OCI-LY7 (cell line): ENCODE data around the gene PARN. TPM values are rescaled to one million over a fixed set of nuclear protein-coding genes. Genes with fewer than 3 reads are reported as not detected.

Experiments used
- BruUV-seq: library from RNA; stranded (reverse); fragments of 400-500 nt; replicated peaks from 2 replicates; lab custom pipeline; 2021; lab: Mats Ljungman, UMichigan
- CTCF ChIA-PET: fragments of 300-600 bp; sonication (Branson Sonifier 250); formaldehyde crosslinking; loops from one replicate; lab custom pipeline; 2022; ENCODE audit warnings: antibody characterized with exemption; ENCODE audit not compliant: unreplicated experiment; lab: Charles Lee
- POLR2A ChIA-PET: fragments of 300-600 bp; sonication (Branson Sonifier 250); formaldehyde crosslinking; loops from one replicate; lab custom pipeline; 2022; ENCODE audit warnings: antibody characterized with exemption; lab: Charles Lee
- DNase-seq: peaks from one replicate; pipeline ENCODE4 v3.0.0-alpha.2; 2015; ENCODE audit warnings: low spot score
- H2AFZ ChIP-seq: fragments of 200-600 bp; sonication (generic), shearing (Covaris generic); 2 replicates; pipeline ENCODE4 v1.6.1; 2014; ENCODE audit warnings: mild to moderate bottlenecking, antibody characterized with exemption, low read length, moderate library complexity
- H3K27ac ChIP-seq: fragments of 200-600 bp; sonication (generic); 2 replicates; pipeline ENCODE4 v1.5.1; 2014; ENCODE audit warnings: mixed run types, low read depth, mild to moderate bottlenecking, moderate library complexity, low read length, inconsistent platforms; ENCODE audit not compliant: poor library complexity, severe bottlenecking
- H3K36me3 ChIP-seq: fragments of 200-600 bp; sonication (generic); 2 replicates; pipeline ENCODE4 v1.6.1; 2014; ENCODE audit warnings: mild to moderate bottlenecking, antibody characterized with exemption, low read length, moderate library complexity, mixed read lengths; ENCODE audit not compliant: insufficient read depth
- H3K4me1 ChIP-seq: fragments of 200-600 bp; sonication (generic); 2 replicates; pipeline ENCODE4 v1.5.1; 2014; ENCODE audit warnings: mild to moderate bottlenecking, low read length; ENCODE audit not compliant: insufficient read depth, poor library complexity, severe bottlenecking
- H3K4me2 ChIP-seq: fragments of 200-600 bp; sonication (generic); 2 replicates; pipeline ENCODE4 v1.6.1; 2014; ENCODE audit warnings: mild to moderate bottlenecking, low read length
- H3K4me3 ChIP-seq: fragments of 200-600 bp; sonication (generic); 2 replicates; pipeline ENCODE4 v1.5.1; 2014; ENCODE audit warnings: mild to moderate bottlenecking, low read depth, low read length; ENCODE audit not compliant: poor library complexity, severe bottlenecking
- H3K79me2 ChIP-seq: fragments of 200-600 bp; sonication (generic); 2 replicates; pipeline ENCODE4 v1.6.1; 2016; ENCODE audit warnings: low read depth, mild to moderate bottlenecking, low read length, moderate library complexity, mixed read lengths; ENCODE audit not compliant: insufficient read depth
- H3K9me2 ChIP-seq: fragments of 200-600 bp; sonication (generic); 2 replicates; pipeline ENCODE4 v1.6.1; 2016; ENCODE audit warnings: mild to moderate bottlenecking, low read length, mixed read lengths; ENCODE audit not compliant: insufficient read depth
- H3K9me3 ChIP-seq: fragments of 200-600 bp; sonication (generic); 2 replicates; pipeline ENCODE4 v1.6.1; 2014; ENCODE audit warnings: mild to moderate bottlenecking, mixed run types, low read length, mixed read lengths
- H4K20me1 ChIP-seq: fragments of 200-600 bp; sonication (generic); 2 replicates; pipeline ENCODE4 v1.6.1; 2014; ENCODE audit warnings: mild to moderate bottlenecking, antibody characterized with exemption, low read length, moderate library complexity, mixed read lengths; ENCODE audit not compliant: insufficient read depth
- EZH2phosphoT487 ChIP-seq: fragments of 200-600 bp; sonication (generic); IDR thresholded peaks from 2 replicates; pipeline ENCODE4 v1.6.1; 2018; ENCODE audit warnings: low read depth, borderline replicate concordance, mild to moderate bottlenecking, mixed run types, antibody characterized with exemption, low read length, moderate library complexity, mixed read lengths
- intact Hi-C: fragments of 100-400 bp; cut with micrococcal nuclease; formaldehyde crosslinking; loops from one replicate; pipeline ENCODE4 v1.10.0; 2022; ENCODE audit not compliant: unreplicated experiment
- total RNA-seq, 2 experiments: library from RNA; depleted of rRNA in 1 of 2; stranded (reverse); fragments of >200 nt in 1 of 2; shearing (Covaris generic) in 1 of 2; gene quantifications; 2 replicates each; pipeline ENCODE4 v1.2.3, GENCODE V29; 2014 to 2022
- TF ChIP-seq, protein P1 (sequence below): fragments of 200-600 bp; sonication (generic); conservative IDR thresholded peaks from 2 replicates; pipeline ENCODE4 v1.5.1; 2014; ENCODE audit warnings: mild to moderate bottlenecking, antibody characterized with exemption, low read length, moderate library complexity, mixed read lengths

PARN gene
- total RNA-seq, 2 experiments from 2014 or later: 40.1 to 76.5 TPM

DNA sequence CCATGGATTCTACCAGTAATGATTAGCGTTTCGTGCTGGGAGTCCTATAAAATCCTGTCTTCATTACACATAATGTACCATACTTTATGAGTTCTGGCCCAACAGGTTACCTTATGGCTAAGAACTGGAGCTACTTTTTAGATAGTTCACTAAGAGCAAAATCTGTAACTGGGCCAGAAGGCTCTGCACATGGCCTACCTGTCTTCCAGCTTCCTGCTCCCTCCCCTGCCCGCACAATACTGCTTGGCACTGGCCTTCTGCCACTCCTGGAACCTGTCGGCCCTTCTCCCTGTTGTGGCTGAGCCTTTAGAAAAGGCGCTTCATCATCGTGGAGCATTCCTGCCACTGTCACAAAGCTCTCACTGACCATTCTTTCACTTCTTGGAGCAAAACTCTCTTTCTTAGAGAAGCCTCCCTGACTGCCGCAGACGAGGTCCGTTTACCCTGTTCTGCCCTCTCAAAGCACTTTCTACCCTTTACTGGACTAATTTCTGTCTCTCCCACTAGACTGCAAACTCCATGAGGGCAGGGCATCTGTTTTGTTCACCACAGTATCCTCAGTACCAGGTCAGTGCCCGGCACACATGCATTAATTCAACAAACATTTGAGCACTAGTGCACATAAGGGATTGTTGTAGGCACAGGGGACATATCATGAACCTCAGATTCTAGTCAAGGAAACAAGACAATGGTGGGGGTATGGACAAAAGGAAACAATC, 116.5 kb downstream of the PARN start:
- no peak for TF ChIP-seq EZH2phosphoT487
- TF ChIP-seq, protein P1, sequence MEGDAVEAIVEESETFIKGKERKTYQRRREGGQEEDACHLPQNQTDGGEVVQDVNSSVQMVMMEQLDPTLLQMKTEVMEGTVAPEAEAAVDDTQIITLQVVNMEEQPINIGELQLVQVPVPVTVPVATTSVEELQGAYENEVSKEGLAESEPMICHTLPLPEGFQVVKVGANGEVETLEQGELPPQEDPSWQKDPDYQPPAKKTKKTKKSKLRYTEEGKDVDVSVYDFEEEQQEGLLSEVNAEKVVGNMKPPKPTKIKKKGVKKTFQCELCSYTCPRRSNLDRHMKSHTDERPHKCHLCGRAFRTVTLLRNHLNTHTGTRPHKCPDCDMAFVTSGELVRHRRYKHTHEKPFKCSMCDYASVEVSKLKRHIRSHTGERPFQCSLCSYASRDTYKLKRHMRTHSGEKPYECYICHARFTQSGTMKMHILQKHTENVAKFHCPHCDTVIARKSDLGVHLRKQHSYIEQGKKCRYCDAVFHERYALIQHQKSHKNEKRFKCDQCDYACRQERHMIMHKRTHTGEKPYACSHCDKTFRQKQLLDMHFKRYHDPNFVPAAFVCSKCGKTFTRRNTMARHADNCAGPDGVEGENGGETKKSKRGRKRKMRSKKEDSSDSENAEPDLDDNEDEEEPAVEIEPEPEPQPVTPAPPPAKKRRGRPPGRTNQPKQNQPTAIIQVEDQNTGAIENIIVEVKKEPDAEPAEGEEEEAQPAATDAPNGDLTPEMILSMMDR: no peak

DNA sequence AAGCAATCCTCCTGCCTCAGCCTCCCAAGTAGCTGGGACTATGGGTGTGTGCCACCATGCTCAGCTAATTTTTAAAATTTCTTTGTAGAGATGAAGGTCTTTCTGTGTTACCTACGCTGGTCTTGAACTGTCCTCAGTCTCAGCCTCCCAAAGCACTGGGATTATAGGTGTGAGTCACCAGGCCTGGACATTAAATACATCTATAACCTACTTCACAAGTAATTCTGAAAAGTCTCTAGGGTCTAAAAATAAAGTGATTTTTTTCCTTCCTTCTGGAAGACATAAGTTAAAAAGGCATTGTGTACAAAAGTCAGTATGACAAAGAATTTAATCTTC, 118.3 kb downstream of the PARN start:
- no TSS peak for BruUV-seq
- Histone ChIP-seq H3K27ac (no peak overlapping the region), H3K9me2 (no peaks in the 10 kb centered on the region), H3K9me3 (no peaks in the 10 kb centered on the region), H3K79me2 (no peaks in the 10 kb centered on the region), H3K36me3 (peaks cover 23% of the 10 kb centered on the region), H3K4me2 (no peak overlapping the region), H3K4me1 (no peaks in the 10 kb centered on the region), H4K20me1 (no peaks in the 10 kb centered on the region), H2AFZ (no peak overlapping the region), H3K4me3 (no peak overlapping the region)
- ChIA-PET CTCF (no interaction called here), POLR2A (interaction anchor here (2.6 kb wide), 1 partner anchor 10 kb away, joined by 9 read pairs; no protein-coding TSS in a partner anchor)
- DNase-seq: no peak
- TF ChIP-seq, protein P1: no peak
- no peak for TF ChIP-seq EZH2phosphoT487
- intact Hi-C loops: loop anchor here (1.0 kb wide), 1 partner anchor 156 kb away; no protein-coding TSS in a partner anchor

More for the DNA sequence above, 116.5 kb downstream of the PARN start:
- CTCF ChIA-PET: no interaction called here
- POLR2A ChIA-PET: interaction anchor here (0.5 to 2.6 kb wide), 3 partner anchors 12 to 693 kb away, joined by 3 to 9 read pairs (median 4); no protein-coding TSS in a partner anchor
- Histone ChIP-seq H3K36me3 (peaks cover 29% of the 10 kb centered on the region), H4K20me1 (no peaks in the 10 kb centered on the region), H3K9me3 (no peaks in the 10 kb centered on the region), H2AFZ (no peak overlapping the region), H3K4me1 (no peaks in the 10 kb centered on the region), H3K9me2 (no peaks in the 10 kb centered on the region), H3K27ac (no peak overlapping the region), H3K4me2 (no peak overlapping the region), H3K79me2 (no peaks in the 10 kb centered on the region), H3K4me3 (no peak overlapping the region)
- no peak for DNase-seq
- intact Hi-C loops: no loop called here
- no TSS peak for BruUV-seq
